HepG2 (cell line): Measurements from ENCODE around the gene PPDPF. TPM values are rescaled to one million over a fixed set of nuclear protein-coding genes. Genes with fewer than 3 reads are reported as not detected.

Source experiments
- ATAC-seq: fragments of 200-7000 bp; cut with Tn5 transposase; 3 replicates; pipeline ENCODE4 v1.9.1; 2020; ENCODE audit warnings: mild to moderate bottlenecking, moderate library complexity
- BruUV-seq: library from RNA; stranded (reverse); fragments of 400-500 nt; replicated peaks from 2 replicates; lab custom pipeline; 2021; lab: Mats Ljungman, UMichigan
- CTCF ChIA-PET: fragments of 300-600 bp; formaldehyde crosslinking; extraction: SDS; loops from one replicate; lab custom pipeline; 2021; ENCODE audit warnings: low total read pairs, inconsistent platforms, low intra/inter-chr PET ratio; lab: Yijun Ruan, JAX
- POLR2A ChIA-PET: fragments of 350-600 bp; sonication (Branson Sonifier 250); formaldehyde crosslinking; loops from one replicate; lab custom pipeline; 2020; ENCODE audit warnings: antibody characterized with exemption, inconsistent platforms; lab: Yijun Ruan, JAX
- DNase-seq: peaks from one replicate; pipeline ENCODE4 v3.0.0-alpha.2; 2015; ENCODE audit warnings: low spot score
- FAIRE-seq: peaks from 3 replicates; lab custom pipeline; 2011; peaks lifted over from hg19 to GRCh38; lab: Jason Lieb, UNC
- H2AFZ ChIP-seq: one replicate; pipeline ENCODE4 v1.6.1; 2011; ENCODE audit warnings: low read length, inconsistent platforms
- H3K27ac ChIP-seq: fragments of 300-600 bp; 3 replicates; pipeline ENCODE4 v1.8.0; 2011; ENCODE audit warnings: mixed run types, mild to moderate bottlenecking, mixed read lengths, low read length, inconsistent platforms; ENCODE audit not compliant: insufficient read depth; ENCODE audit errors: extremely low read length
- H3K27me3 ChIP-seq, 2 experiments: fragments of 200-600 bp in 1 of 2; 2 replicates in 1 of 2; 3 replicates in 1 of 2; pipeline versions ENCODE4 v1.6.0 to v1.8.0; 2011; ENCODE audit warnings: low read length in 2 of 2, mild to moderate bottlenecking in 2 of 2, moderate library complexity in 2 of 2, inconsistent platforms in 1 of 2; ENCODE audit not compliant: insufficient read depth in 2 of 2, control insufficient read depth in 1 of 2
- H3K36me3 ChIP-seq, 2 experiments: fragments of 200-600 bp in 1 of 2; replicated peaks in 1 of 2; 2 replicates in 1 of 2; 3 replicates in 1 of 2; pipeline versions ENCODE4 v1.5.1 to v1.8.0; 2011; ENCODE audit warnings: low read length in 2 of 2, inconsistent platforms in 1 of 2; ENCODE audit not compliant: insufficient read depth in 2 of 2, control insufficient read depth in 1 of 2
- H3K4me1 ChIP-seq: 2 replicates; pipeline ENCODE4 v1.5.1; 2012; ENCODE audit warnings: low read length, inconsistent platforms; ENCODE audit not compliant: insufficient read depth
- H3K4me2 ChIP-seq: 2 replicates; pipeline ENCODE4 v1.6.0; 2011; ENCODE audit warnings: low read depth, low read length, inconsistent platforms
- H3K4me3 ChIP-seq, 3 experiments: fragments of 200-600 bp in 1 of 3; sonication (generic), shearing (Covaris generic) in 1 of 3; replicated peaks in 1 of 3; 2 replicates each; pipeline ENCODE4 v1.5.1; 2011 to 2016; ENCODE audit warnings: low read length in 3 of 3, inconsistent platforms in 2 of 3, low read depth in 2 of 3, mild to moderate bottlenecking in 2 of 3, control low read depth in 1 of 3, mixed read lengths in 1 of 3; ENCODE audit not compliant: insufficient read depth in 1 of 3
- H3K79me2 ChIP-seq: one replicate; pipeline ENCODE4 v1.6.1; 2011; ENCODE audit warnings: low read length, inconsistent platforms; ENCODE audit not compliant: insufficient read depth
- H3K9ac ChIP-seq: 2 replicates; pipeline ENCODE4 v1.6.0; 2011; ENCODE audit warnings: mild to moderate bottlenecking, low read depth, low read length, inconsistent platforms; ENCODE audit not compliant: insufficient read depth
- H3K9me3 ChIP-seq: 2 replicates; pipeline ENCODE4 v1.5.1; 2012; ENCODE audit warnings: mild to moderate bottlenecking, low read length
- H4K20me1 ChIP-seq: 2 replicates; pipeline ENCODE4 v1.6.0; 2011; ENCODE audit warnings: inconsistent platforms, mild to moderate bottlenecking, low read length, moderate library complexity; ENCODE audit not compliant: insufficient read depth
- CREB1 ChIP-seq, 2 experiments: fragments of 450-650 bp in 1 of 2; IDR thresholded peaks; 2 replicates each; pipeline ENCODE4 v1.6.1; 2016 to 2017; ENCODE audit warnings: control low read depth in 1 of 2, mild to moderate bottlenecking in 1 of 2, missing compliant biosample characterization in 1 of 2, missing genetic modification characterization in 1 of 2
- EHMT2 ChIP-seq: fragments of 200-600 bp; sonication (generic); IDR thresholded peaks from 2 replicates; pipeline ENCODE4 v1.7.0; 2017; ENCODE audit warnings: antibody characterized with exemption, low read depth, low read length, borderline replicate concordance
- KAT8 ChIP-seq: IDR thresholded peaks from 2 replicates; pipeline ENCODE4 v1.6.1; 2016; ENCODE audit warnings: missing genetic modification reagents, missing compliant biosample characterization
- MED1 ChIP-seq: sonication (generic); formaldehyde crosslinking; IDR thresholded peaks from 2 replicates; pipeline ENCODE4 v1.4.0; 2020; ENCODE audit warnings: missing genetic modification reagents
- MED8 ChIP-seq: sonication (generic); formaldehyde crosslinking; IDR thresholded peaks from 2 replicates; pipeline ENCODE4 v1.8.1; 2023; ENCODE audit warnings: mild to moderate bottlenecking, missing genetic modification reagents; ENCODE audit not compliant: insufficient replicate concordance
- NFKB2 ChIP-seq: sonication (generic); formaldehyde crosslinking; IDR thresholded peaks from 2 replicates; pipeline ENCODE4 v1.4.0; 2020; ENCODE audit warnings: missing genetic modification reagents, borderline replicate concordance
- NFYC ChIP-seq: IDR thresholded peaks from 2 replicates; pipeline ENCODE4 v1.6.1; 2016; ENCODE audit warnings: missing genetic modification reagents, missing compliant biosample characterization
- PITX1 ChIP-seq: sonication (generic); formaldehyde crosslinking; IDR thresholded peaks from 2 replicates; pipeline ENCODE4 v1.5.1; 2020; ENCODE audit warnings: mild to moderate bottlenecking, missing genetic modification reagents
- THAP11 ChIP-seq: IDR thresholded peaks from 2 replicates; pipeline ENCODE4 v1.6.1; 2016; ENCODE audit warnings: missing biosample characterization, missing genetic modification reagents
- YY1 ChIP-seq: IDR thresholded peaks from 2 replicates; pipeline ENCODE4 v1.6.1; 2011; ENCODE audit warnings: low read length, low read depth, moderate library complexity, mild to moderate bottlenecking; ENCODE audit not compliant: insufficient read depth, insufficient replicate concordance
- ZNF563 ChIP-seq: sonication (generic); formaldehyde crosslinking; IDR thresholded peaks from 2 replicates; pipeline ENCODE4 v1.8.0; 2022; ENCODE audit warnings: mild to moderate bottlenecking, moderate library complexity, missing genetic modification reagents
- WGBS: methylation state at CpG from one replicate; pipeline ENCODE4 v1.1.6; 2017; ENCODE audit warnings: low lambda C conversion rate; 5-methylcytosine and 5-hydroxymethylcytosine counted together
- in situ Hi-C: cut with HindIII; loops from 2 replicates; pipeline ENCODE4 v1.10.0; 2017; ENCODE audit warnings: low pct_unique_long_range_greater_than_20kb; ENCODE audit not compliant: extremely low pct_ligation_motif_present
- intact Hi-C: fragments of 100-400 bp; cut with micrococcal nuclease; formaldehyde crosslinking; loops from one replicate; pipeline ENCODE4 v1.10.0; 2022; ENCODE audit not compliant: unreplicated experiment
- polyA plus RNA-seq, 8 experiments: library from polyadenylated mRNA; depleted of rRNA in 3 of 8; stranded (reverse) in 7 of 8; unstranded in 1 of 8; fragments of >200 nt; fragmentation: Illumina TruSeq in 4 of 8; extraction: Trizol in 4 of 8; gene quantifications; 2 replicates each; pipeline versions ENCODE4 v1.2.1 to v1.2.3, GENCODE V29; 2011 to 2016; ENCODE audit warnings: low read depth in 4 of 8, missing spikeins in 1 of 8, mixed read lengths in 1 of 8; ENCODE audit not compliant: insufficient read depth in 1 of 8
- total RNA-seq, 5 experiments: library from RNA; depleted of rRNA; stranded (reverse); fragments of >200 nt; fragmentation: Illumina TruSeq; extraction: Trizol; gene quantifications; 2 replicates each; pipeline ENCODE4 v1.2.3, GENCODE V29; 2016; ENCODE audit warnings: low read depth in 1 of 5
- TF ChIP-seq, protein P1 (sequence below): sonication (generic); formaldehyde crosslinking; IDR thresholded peaks from 2 replicates; pipeline ENCODE4 v1.4.0; 2020; ENCODE audit warnings: mild to moderate bottlenecking, missing genetic modification reagents
- TF ChIP-seq, protein P2 (sequence below): IDR thresholded peaks from 2 replicates; pipeline ENCODE4 v1.6.1; 2016; ENCODE audit warnings: low read depth, control low read depth
- TF ChIP-seq, protein P3 (sequence below): sonication (generic); formaldehyde crosslinking; conservative IDR thresholded peaks from 2 replicates; pipeline ENCODE4 v1.5.0; 2020; ENCODE audit warnings: missing genetic modification reagents

The PPDPF gene
- total and polyA plus RNA-seq, 2 of the 13 experiments (the other 11 are each of a cell fraction or from before 2014, with no cell fraction given), result 1.8 to 7.0 TPM

DNA sequence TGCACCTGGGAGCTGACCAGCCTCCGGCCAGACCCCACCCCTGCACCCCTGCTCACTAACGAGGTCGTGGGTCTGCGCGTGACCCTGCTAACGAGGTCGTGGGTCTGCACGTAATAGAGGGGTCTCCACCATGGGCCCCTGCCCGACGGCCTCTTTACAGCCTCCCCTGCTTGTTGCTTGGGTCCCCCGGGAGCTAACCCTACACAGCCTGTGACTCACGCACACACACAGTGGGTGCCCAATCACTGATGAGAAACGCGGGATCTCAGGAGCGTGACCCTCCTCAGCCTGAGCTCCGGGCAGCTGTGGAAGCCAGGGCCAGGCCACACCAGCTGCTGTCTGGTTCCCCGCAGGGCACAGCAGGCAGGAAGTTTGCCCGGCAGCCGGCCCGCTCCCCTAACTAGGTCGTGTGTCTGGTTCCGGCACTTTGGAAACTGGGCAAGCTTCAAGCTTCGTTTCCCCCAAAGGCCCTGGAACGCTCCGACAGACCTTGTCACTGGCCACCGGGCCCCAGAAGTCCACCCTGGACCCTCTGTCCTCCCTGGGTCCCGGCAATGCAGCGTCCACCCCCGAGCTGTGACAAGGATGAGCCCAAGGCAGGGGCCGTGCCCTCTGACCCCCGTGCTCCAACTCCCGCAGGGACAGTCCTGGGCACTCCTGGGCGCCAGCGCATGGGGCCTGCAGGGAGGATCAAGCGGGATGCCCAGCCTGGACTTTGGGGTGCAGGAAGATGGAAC, 15.8 kb downstream of the PPDPF start:
- Histone ChIP-seq H3K27me3 (peaks cover 49 to 67% of the 10 kb centered on the region in 2 experiments), H3K9me3 (no peaks in the 10 kb centered on the region), H3K4me2 (peak overlapping the region; percentile 8; the same call in 1 of the 2 replicates), H3K4me3 (no peak overlapping the region; a peak in 1 of 6 replicates), H3K4me1 (peaks cover 48% of the 10 kb centered on the region), H3K79me2 (no peaks in the 10 kb centered on the region), H3K9ac (no peak overlapping the region), H3K36me3 (no peaks in the 10 kb centered on the region), H2AFZ (no peak overlapping the region), H4K20me1 (no peaks in the 10 kb centered on the region), H3K27ac (no peak overlapping the region)
- no TSS peak for BruUV-seq
- FAIRE-seq (no peak), ATAC-seq (no peak), DNase-seq (no peak)
- intact Hi-C loops (loop anchor here (5.0 to 10.0 kb wide), 4 partner anchors 91 to 436 kb away; partner anchors contain the start of genes GMEB2, LIME1, RTEL1 and SLC2A4RG), in situ Hi-C loops (loop anchor here (5.0 kb wide), 1 partner anchor 41 kb away; no protein-coding TSS in a partner anchor)
- WGBS, result 60% methylated on average over 35 of the region's 35 CpGs
- CTCF ChIA-PET, result interaction anchor here (2.1 to 2.7 kb wide), 2 partner anchors 43 to 328 kb away, joined by 9 to 29 read pairs; partner anchors contain the start of gene TPD52L2
- POLR2A ChIA-PET, result interaction anchor here (2.4 to 2.7 kb wide), 3 partner anchors 16 to 438 kb away, joined by 9 to 26 read pairs (median 12); partner anchors contain the start of genes HELZ2 and PPDPF
- TF ChIP-seq YY1, result no peak
- TF ChIP-seq PITX1, result no peak
- TF ChIP-seq, protein P1, sequence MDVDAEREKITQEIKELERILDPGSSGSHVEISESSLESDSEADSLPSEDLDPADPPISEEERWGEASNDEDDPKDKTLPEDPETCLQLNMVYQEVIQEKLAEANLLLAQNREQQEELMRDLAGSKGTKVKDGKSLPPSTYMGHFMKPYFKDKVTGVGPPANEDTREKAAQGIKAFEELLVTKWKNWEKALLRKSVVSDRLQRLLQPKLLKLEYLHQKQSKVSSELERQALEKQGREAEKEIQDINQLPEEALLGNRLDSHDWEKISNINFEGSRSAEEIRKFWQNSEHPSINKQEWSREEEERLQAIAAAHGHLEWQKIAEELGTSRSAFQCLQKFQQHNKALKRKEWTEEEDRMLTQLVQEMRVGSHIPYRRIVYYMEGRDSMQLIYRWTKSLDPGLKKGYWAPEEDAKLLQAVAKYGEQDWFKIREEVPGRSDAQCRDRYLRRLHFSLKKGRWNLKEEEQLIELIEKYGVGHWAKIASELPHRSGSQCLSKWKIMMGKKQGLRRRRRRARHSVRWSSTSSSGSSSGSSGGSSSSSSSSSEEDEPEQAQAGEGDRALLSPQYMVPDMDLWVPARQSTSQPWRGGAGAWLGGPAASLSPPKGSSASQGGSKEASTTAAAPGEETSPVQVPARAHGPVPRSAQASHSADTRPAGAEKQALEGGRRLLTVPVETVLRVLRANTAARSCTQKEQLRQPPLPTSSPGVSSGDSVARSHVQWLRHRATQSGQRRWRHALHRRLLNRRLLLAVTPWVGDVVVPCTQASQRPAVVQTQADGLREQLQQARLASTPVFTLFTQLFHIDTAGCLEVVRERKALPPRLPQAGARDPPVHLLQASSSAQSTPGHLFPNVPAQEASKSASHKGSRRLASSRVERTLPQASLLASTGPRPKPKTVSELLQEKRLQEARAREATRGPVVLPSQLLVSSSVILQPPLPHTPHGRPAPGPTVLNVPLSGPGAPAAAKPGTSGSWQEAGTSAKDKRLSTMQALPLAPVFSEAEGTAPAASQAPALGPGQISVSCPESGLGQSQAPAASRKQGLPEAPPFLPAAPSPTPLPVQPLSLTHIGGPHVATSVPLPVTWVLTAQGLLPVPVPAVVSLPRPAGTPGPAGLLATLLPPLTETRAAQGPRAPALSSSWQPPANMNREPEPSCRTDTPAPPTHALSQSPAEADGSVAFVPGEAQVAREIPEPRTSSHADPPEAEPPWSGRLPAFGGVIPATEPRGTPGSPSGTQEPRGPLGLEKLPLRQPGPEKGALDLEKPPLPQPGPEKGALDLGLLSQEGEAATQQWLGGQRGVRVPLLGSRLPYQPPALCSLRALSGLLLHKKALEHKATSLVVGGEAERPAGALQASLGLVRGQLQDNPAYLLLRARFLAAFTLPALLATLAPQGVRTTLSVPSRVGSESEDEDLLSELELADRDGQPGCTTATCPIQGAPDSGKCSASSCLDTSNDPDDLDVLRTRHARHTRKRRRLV (CRISPR knock-in tag), result peak; percentile 69; the same call in 1 of the 2 replicates
- TF ChIP-seq CREB1 (IDR thresholded peaks at IDR 0.05), result 0 out of 2 replicates have a peak, but pooled peaks have one; percentile 8
- TF ChIP-seq CREB1 (CRISPR knock-in tag; IDR thresholded peaks at IDR 0.05), result no peak
- TF ChIP-seq NFKB2 (CRISPR knock-in tag), result 0 out of 2 replicates have a peak, but pooled peaks have one; percentile 26
- 0 out of 2 replicates have a peak, but pooled peaks have one; percentile 7 for TF ChIP-seq ZNF563
- TF ChIP-seq, protein P2, sequence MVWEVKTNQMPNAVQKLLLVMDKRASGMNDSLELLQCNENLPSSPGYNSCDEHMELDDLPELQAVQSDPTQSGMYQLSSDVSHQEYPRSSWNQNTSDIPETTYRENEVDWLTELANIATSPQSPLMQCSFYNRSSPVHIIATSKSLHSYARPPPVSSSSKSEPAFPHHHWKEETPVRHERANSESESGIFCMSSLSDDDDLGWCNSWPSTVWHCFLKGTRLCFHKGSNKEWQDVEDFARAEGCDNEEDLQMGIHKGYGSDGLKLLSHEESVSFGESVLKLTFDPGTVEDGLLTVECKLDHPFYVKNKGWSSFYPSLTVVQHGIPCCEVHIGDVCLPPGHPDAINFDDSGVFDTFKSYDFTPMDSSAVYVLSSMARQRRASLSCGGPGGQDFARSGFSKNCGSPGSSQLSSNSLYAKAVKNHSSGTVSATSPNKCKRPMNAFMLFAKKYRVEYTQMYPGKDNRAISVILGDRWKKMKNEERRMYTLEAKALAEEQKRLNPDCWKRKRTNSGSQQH (CRISPR knock-in tag), result no peak
- no peak for TF ChIP-seq THAP11 (CRISPR knock-in tag)
- TF ChIP-seq EHMT2, result no peak
- TF ChIP-seq, protein P3, sequence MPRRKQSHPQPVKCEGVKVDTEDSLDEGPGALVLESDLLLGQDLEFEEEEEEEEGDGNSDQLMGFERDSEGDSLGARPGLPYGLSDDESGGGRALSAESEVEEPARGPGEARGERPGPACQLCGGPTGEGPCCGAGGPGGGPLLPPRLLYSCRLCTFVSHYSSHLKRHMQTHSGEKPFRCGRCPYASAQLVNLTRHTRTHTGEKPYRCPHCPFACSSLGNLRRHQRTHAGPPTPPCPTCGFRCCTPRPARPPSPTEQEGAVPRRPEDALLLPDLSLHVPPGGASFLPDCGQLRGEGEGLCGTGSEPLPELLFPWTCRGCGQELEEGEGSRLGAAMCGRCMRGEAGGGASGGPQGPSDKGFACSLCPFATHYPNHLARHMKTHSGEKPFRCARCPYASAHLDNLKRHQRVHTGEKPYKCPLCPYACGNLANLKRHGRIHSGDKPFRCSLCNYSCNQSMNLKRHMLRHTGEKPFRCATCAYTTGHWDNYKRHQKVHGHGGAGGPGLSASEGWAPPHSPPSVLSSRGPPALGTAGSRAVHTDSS (CRISPR knock-in tag), result no peak
- TF ChIP-seq MED8, result peak; percentile 11
- no peak for TF ChIP-seq KAT8 (CRISPR knock-in tag)
- no peak for TF ChIP-seq MED1 (CRISPR knock-in tag)
- no peak for TF ChIP-seq NFYC (CRISPR knock-in tag)
